Superior temporal gyrus (tissue), 1 donor: ENCODE results near the gene SUSD2.
"Not testable (repeated sequence)": the region's sequence is repeated elsewhere in the genome, so short reads cannot be mapped to it uniquely, and the experiment has no call there.

Experiments used
- DNase-seq: peaks from one replicate; pipeline ENCODE4 v3.0.0-alpha.2; 2016; ENCODE audit errors: extremely low spot score

The SUSD2 gene

DNA sequence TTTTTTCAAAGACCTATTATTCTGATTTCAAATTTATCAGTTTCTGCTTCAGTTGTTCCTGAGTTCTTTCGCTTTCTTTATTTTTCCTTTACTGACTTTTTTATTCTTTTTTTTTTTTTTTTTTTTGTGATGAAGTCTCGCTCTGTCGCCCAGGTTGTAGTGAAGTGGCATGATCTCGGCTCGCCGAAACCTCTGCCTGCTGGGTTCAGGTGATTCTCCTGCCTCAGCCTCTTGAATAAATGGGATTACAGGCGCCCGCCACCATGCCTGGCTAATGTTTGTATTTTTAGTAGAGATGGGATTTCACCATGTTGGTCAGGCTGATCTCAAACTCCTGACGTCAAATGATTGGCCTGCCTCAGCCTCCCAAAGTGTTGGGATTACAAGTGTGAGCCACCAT, 31.8 kb downstream of the SUSD2 start:
- not testable (repeated sequence) for DNase-seq

GRCh38 chr22:24214467-24215285, 33.4 kb downstream of the SUSD2 start:
- DNase-seq = no peak

- no peak for DNase-seq
These were observed 35.4 kb downstream of the SUSD2 start for GRCh38 chr22:24216541-24217209.

- DNase-seq = no peak
These were observed 36.1 kb downstream of the SUSD2 start for GRCh38 chr22:24217384-24217783.

DNA sequence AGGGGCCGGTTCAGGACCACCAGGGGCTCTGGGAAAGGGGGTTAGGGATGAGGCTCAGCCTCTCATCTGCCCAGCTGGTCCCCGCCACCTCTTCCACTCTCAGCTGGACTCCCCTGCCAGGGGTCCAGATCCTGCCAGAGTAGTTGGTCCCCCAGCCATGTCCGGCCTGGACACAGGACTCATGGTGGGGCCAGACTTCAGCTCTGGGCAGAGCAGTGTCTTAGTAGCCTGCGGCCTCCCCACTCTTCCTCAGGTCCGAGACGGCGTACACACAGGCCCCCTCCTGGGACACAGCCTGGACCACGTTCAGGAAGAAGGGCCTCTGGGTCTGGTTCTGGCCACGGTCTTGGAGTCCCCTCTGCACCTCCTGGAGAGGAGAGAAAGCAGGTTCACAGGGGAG, 38.5 kb downstream of the SUSD2 start:
- no peak for DNase-seq

DNA sequence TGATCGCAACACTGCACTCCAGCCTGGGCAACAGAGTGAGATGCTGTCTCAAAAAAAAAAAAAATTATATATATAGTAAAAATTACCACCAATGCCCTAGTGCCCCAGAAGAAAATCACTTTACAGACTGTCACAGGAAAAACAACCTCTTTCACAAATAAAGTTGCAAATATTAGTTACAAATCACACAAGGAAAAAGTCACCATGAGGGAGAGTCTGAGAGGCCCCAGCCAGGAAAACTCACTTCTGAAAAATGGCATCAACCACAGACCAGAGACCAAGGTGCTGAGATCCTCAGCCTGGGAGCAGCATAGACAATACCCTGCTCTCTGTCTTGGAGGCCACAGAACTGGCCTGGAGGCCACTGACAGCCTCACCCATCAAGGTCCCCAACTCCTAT, 43.2 kb downstream of the SUSD2 start:
- no peak for DNase-seq

- no peak for DNase-seq
These were observed 43.8 kb downstream of the SUSD2 start for GRCh38 chr22:24225044-24225601.

- DNase-seq = no peak
These were observed 44.7 kb downstream of the SUSD2 start for GRCh38 chr22:24225951-24226350.

GRCh38 chr22:24230911-24231656, 49.8 kb downstream of the SUSD2 start:
- DNase-seq = no peak

DNA sequence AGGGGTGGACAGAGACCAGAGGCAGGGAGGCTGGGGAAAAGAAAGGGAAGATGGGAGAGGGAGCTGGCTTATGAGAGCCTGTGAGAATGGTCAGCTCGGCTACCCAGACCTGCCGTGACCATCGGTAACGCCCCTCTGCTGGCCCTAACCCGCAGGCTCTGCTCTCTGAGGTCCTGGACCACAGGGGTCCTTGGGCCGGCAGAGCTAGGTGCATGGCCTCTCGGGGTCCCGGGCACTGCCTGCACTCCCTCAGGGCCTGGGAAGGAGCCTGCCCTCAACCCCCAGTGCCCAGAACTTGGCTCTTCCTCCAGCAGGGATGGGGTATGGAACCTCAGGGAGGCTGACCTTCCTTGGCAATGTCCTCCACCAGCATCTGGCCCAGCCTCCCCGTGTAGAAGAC, 50.4 kb downstream of the SUSD2 start:
- DNase-seq = no peak

- DNase-seq = no peak
These were observed 50.8 kb downstream of the SUSD2 start for GRCh38 chr22:24232124-24232523.

GRCh38 chr22:24232725-24233124, 51.4 kb downstream of the SUSD2 start:
- DNase-seq = no peak

GRCh38 chr22:24233235-24233634, 51.9 kb downstream of the SUSD2 start:
- DNase-seq = no peak

GRCh38 chr22:24233816-24234215, 52.5 kb downstream of the SUSD2 start:
- no peak for DNase-seq

GRCh38 chr22:24235315-24235714, 54.0 kb downstream of the SUSD2 start:
- no peak for DNase-seq

GRCh38 chr22:24236656-24237055, 55.4 kb downstream of the SUSD2 start:
- no peak for DNase-seq

GRCh38 chr22:24238101-24238694, 56.9 kb downstream of the SUSD2 start:
- DNase-seq = not testable (repeated sequence)
